ENCODE measurements around the gene MDFIC. TPM values are rescaled to one million over a fixed set of nuclear protein-coding genes. Genes with fewer than 3 reads are reported as not detected.

MDFIC gene
- total and polyA plus RNA-seq, 7 donors: 4.4 to 58.1 (median 33.0) TPM

DNA sequence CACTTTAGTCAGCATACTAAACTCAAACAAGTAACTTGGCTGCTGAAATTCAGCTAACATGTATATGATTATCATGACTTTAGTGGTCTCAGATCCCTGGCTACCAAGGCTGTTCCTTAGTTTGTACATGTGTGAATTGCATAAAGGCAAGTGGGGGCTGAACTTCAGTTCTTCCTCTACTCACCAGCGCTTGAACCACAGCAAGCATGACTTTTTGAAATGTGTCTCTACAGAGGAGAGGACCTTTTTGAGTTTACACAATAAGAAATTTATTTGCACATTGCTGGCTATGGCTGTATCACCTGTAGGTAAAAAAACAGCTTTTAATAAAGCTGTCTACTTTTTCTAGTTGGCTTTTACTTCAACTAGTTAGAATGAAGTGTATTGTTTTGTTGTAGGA is 48.8 kb downstream of the MDFIC start:
- no peak for DNase-seq
- H3K4me1 ChIP-seq: peaks cover 0 to 34% (median 20%) of the 10 kb centered on the region in 4 donors
- no peak for TF ChIP-seq EP300 (IDR thresholded peaks at IDR 0.05)
- 91 to 98% methylated on average over 1 of the region's 1 CpG for WGBS, 2 donors
- no peaks in the 10 kb centered on the region for H3K36me3 ChIP-seq
- no peak overlapping the region for H3K27ac ChIP-seq
- H3K27me3 ChIP-seq: no peaks in the 10 kb centered on the region
- intact Hi-C loops (cut with DNase I): no loop called here
- H3K4me3 ChIP-seq: no peak overlapping the region
- H3K9me3 ChIP-seq: no peaks in the 10 kb centered on the region

DNA sequence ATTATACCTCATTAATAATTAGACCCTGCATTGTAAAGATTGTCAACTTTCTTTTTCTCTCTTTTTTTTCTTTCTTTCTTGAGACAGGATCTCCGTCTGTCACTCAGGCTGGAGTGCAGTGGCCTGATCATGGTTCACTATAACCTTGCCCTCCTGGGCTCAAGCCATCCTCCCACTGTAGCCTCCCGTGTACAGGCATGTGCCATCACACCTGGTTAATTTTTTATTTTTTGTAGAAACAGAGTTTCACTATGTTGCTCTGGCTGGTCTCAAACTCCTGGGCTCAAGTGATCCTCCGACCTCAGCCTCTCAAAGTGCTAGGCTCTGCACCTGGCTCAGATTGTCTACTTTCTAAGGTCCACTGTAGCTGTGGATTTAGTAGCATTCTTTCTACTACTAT is 50.7 kb downstream of the MDFIC start:
- H3K36me3 ChIP-seq: no peaks in the 10 kb centered on the region
- H3K27ac ChIP-seq: no peak overlapping the region
- H3K27me3 ChIP-seq: no peaks in the 10 kb centered on the region
- no peak overlapping the region for H3K4me3 ChIP-seq
- intact Hi-C loops (cut with DNase I): no loop called here
- peaks cover 0 to 26% (median 16%) of the 10 kb centered on the region in 4 donors for H3K4me1 ChIP-seq
- no peaks in the 10 kb centered on the region for H3K9me3 ChIP-seq
- TF ChIP-seq EP300 (IDR thresholded peaks at IDR 0.05): no peak
- TF ChIP-seq POLR2AphosphoS5 (IDR thresholded peaks at IDR 0.05): no peak
- TF ChIP-seq CTCF (IDR thresholded peaks at IDR 0.05): no peak
- no peak for TF ChIP-seq POLR2A (IDR thresholded peaks at IDR 0.05)
- WGBS, 2 donors: 90 to 94% methylated on average over 3 of the region's 3 CpGs
- DNase-seq: no peak

DNA sequence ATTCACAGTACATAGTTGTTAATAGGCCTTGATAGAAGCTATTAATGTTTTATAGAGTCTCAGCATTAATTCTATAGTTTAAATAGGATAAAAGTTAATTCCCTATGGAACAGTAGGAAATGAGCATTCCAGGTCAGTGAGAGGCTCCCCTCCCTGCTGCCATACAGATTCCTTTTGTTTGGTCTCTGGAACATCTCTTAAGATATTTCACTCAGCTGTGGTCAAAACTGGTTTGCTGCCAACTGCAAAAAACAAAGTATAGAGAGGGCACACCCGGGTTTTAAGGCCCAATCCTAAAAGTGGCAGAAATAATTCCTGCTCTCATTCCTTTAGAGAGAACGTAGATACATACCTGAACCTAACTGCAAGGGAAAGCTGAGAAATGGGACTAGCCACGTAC is 51.3 kb downstream of the MDFIC start:
- no peak for DNase-seq
- no peak overlapping the region for H3K27ac ChIP-seq
- WGBS, 2 donors: 65 to 69% methylated on average over 3 of the region's 3 CpGs
- H3K9me3 ChIP-seq: no peaks in the 10 kb centered on the region
- H3K4me1 ChIP-seq: peaks cover 0 to 26% (median 16%) of the 10 kb centered on the region in 4 donors
- no peak overlapping the region for H3K4me3 ChIP-seq
- no peaks in the 10 kb centered on the region for H3K36me3 ChIP-seq
- intact Hi-C loops (cut with DNase I): no loop called here
- no peaks in the 10 kb centered on the region for H3K27me3 ChIP-seq
- TF ChIP-seq POLR2A (IDR thresholded peaks at IDR 0.05): no peak
- TF ChIP-seq CTCF (IDR thresholded peaks at IDR 0.05): no peak
- no peak for TF ChIP-seq EP300 (IDR thresholded peaks at IDR 0.05)
- TF ChIP-seq POLR2AphosphoS5 (IDR thresholded peaks at IDR 0.05): no peak

- no peak for TF ChIP-seq POLR2AphosphoS5 (IDR thresholded peaks at IDR 0.05)
- no peak for TF ChIP-seq POLR2A (IDR thresholded peaks at IDR 0.05)
- TF ChIP-seq CTCF (IDR thresholded peaks at IDR 0.05): no peak
- no peak for TF ChIP-seq EP300 (IDR thresholded peaks at IDR 0.05)
Observed at GRCh38 chr7:114975401-114975800, 53.5 kb downstream of the MDFIC start.

GRCh38 chr7:114976666-114977065 is 54.8 kb downstream of the MDFIC start:
- 87 to 91% methylated on average over 4 of the region's 4 CpGs for WGBS, 2 donors
- TF ChIP-seq CTCF (IDR thresholded peaks at IDR 0.05) (no peak), POLR2A (IDR thresholded peaks at IDR 0.05) (no peak), EP300 (IDR thresholded peaks at IDR 0.05) (no peak), POLR2AphosphoS5 (IDR thresholded peaks at IDR 0.05) (no peak)
- no peaks in the 10 kb centered on the region for H3K36me3 ChIP-seq
- H3K4me3 ChIP-seq: no peak overlapping the region
- H3K27ac ChIP-seq: no peak overlapping the region
- H3K9me3 ChIP-seq: no peaks in the 10 kb centered on the region
- peaks cover 0 to 30% (median 19%) of the 10 kb centered on the region in 4 donors for H3K4me1 ChIP-seq
- DNase-seq: no peak
- intact Hi-C loops (cut with DNase I): no loop called here
- no peaks in the 10 kb centered on the region for H3K27me3 ChIP-seq

More at GRCh38 chr7:114975401-114975800, 53.5 kb downstream of the MDFIC start:
- no peaks in the 10 kb centered on the region for H3K27me3 ChIP-seq
- H3K36me3 ChIP-seq: no peaks in the 10 kb centered on the region
- intact Hi-C loops (cut with DNase I): no loop called here
- WGBS, 2 donors: 48 to 80% methylated on average over 2 of the region's 2 CpGs
- no peaks in the 10 kb centered on the region for H3K9me3 ChIP-seq
- H3K4me3 ChIP-seq: no peak overlapping the region
- no peak overlapping the region for H3K27ac ChIP-seq
- H3K4me1 ChIP-seq: peaks cover 0 to 28% (median 18%) of the 10 kb centered on the region in 4 donors
- DNase-seq: no peak

Data from sigmoid colon (tissue), 7 donors.